Caki2 (cell line): Measurements from ENCODE around the gene GINS3. TPM values are rescaled to one million over a fixed set of nuclear protein-coding genes. Genes with fewer than 3 reads are reported as not detected.
A peak's percentile ranks its signal among the peaks of the same experiment; 100 is the strongest.
"Not testable (repeated sequence)": the region's sequence is repeated elsewhere in the genome, so short reads cannot be mapped to it uniquely, and the experiment has no call there.

Source experiments
- DNase-seq: peaks from one replicate; pipeline ENCODE4 v3.0.0-alpha.2; 2015; ENCODE audit warnings: low read depth
- in situ Hi-C: cut with HindIII; loops from 2 replicates; pipeline ENCODE4 v1.10.0; 2016; ENCODE audit warnings: low sequenced_read_pairs, low pct_unique_long_range_greater_than_20kb, mixed read lengths
- total RNA-seq: library from RNA; depleted of rRNA; stranded (reverse); fragments of >200 nt; shearing (Covaris generic); gene quantifications from 2 replicates; pipeline ENCODE4 v1.2.3, GENCODE V29; 2014; ENCODE audit warnings: low replicate concordance

Gene GINS3
- total RNA-seq, 1 experiment from 2014 or later: 17.2 TPM

- no peak for DNase-seq
- in situ Hi-C loops: no loop called here
These were observed 10.6 kb upstream of the GINS3 start for GRCh38 chr16:58381661-58382060.

- in situ Hi-C loops: no loop called here
- DNase-seq: no peak
These were observed 7.7 kb upstream of the GINS3 start for GRCh38 chr16:58384437-58385055.

GRCh38 chr16:58385218-58385773 is 7.0 kb upstream of the GINS3 start:
- in situ Hi-C loops: no loop called here
- no peak for DNase-seq

GRCh38 chr16:58389724-58390123 is 2.5 kb upstream of the GINS3 start:
- no peak for DNase-seq
- in situ Hi-C loops: no loop called here

GRCh38 chr16:58393138-58393504 is 850 bp downstream of the GINS3 start:
- DNase-seq: no peak
- in situ Hi-C loops: no loop called here

GRCh38 chr16:58396897-58397296 is 4.6 kb downstream of the GINS3 start:
- in situ Hi-C loops, DNase-seq: not testable (repeated sequence)

- no peak for DNase-seq
These were observed 7.7 kb downstream of the GINS3 start for GRCh38 chr16:58399718-58400633.

GRCh38 chr16:58401305-58401704 is 9.0 kb downstream of the GINS3 start:
- in situ Hi-C loops, DNase-seq: not testable (repeated sequence)

More at GRCh38 chr16:58399718-58400633, 7.7 kb downstream of the GINS3 start:
- in situ Hi-C loops: no loop called here

- in situ Hi-C loops: no loop called here
- DNase-seq: no peak
These were observed 10.5 kb downstream of the GINS3 start for GRCh38 chr16:58402796-58403195.

- peak; percentile 98 for DNase-seq
- in situ Hi-C loops: no loop called here
These were observed 17.2 kb downstream of the GINS3 start for GRCh38 chr16:58409316-58409973.

GRCh38 chr16:58411336-58411735 is 19.1 kb downstream of the GINS3 start:
- in situ Hi-C loops: no loop called here
- no peak for DNase-seq

GRCh38 chr16:58411736-58412614 is 19.7 kb downstream of the GINS3 start:
- in situ Hi-C loops: no loop called here
- DNase-seq: peak; percentile 46

- in situ Hi-C loops, DNase-seq: not testable (repeated sequence)
These were observed 20.3 kb downstream of the GINS3 start for GRCh38 chr16:58412615-58412970.

GRCh38 chr16:58413359-58413758 is 21.1 kb downstream of the GINS3 start:
- no peak for DNase-seq
- in situ Hi-C loops: no loop called here

- in situ Hi-C loops: no loop called here
- DNase-seq: no peak
These were observed 22.7 kb downstream of the GINS3 start for GRCh38 chr16:58415003-58415402.

- DNase-seq, in situ Hi-C loops: not testable (repeated sequence)
These were observed 23.7 kb downstream of the GINS3 start for GRCh38 chr16:58415961-58416360.

- in situ Hi-C loops: no loop called here
These were observed 24.8 kb downstream of the GINS3 start for GRCh38 chr16:58417035-58417434.

GRCh38 chr16:58417600-58417999 is 25.3 kb downstream of the GINS3 start:
- in situ Hi-C loops: no loop called here
- no peak for DNase-seq

More at GRCh38 chr16:58417035-58417434, 24.8 kb downstream of the GINS3 start:
- DNase-seq: no peak
